Activated CD4-positive, CD25-positive, alpha-beta regulatory T cell treated with anti-CD3 and anti-CD28 coated beads, Interleukin-2, amount 50 U/mL, for 72 hours (primary cell): ENCODE measurements around the gene CLDN11.

Experiments used
- DNase-seq: peaks from one replicate; pipeline ENCODE4 v3.0.0; 2021

CLDN11 gene

GRCh38 chr3:170418422-170419398, at the start of gene CLDN11:
CLDN11 (plus strand) TSS chr3:170418868; CDS start chr3:170419067, 199 bp downstream.
- DNase-seq: no peak

GRCh38 chr3:170368921-170369320, 49.7 kb upstream of the CLDN11 start:
- no peak for DNase-seq

- no peak for DNase-seq
Measured at GRCh38 chr3:170372190-170372879, 46.3 kb upstream of the CLDN11 start.

- no peak for DNase-seq
Measured at GRCh38 chr3:170383567-170383966, 35.1 kb upstream of the CLDN11 start.

DNA sequence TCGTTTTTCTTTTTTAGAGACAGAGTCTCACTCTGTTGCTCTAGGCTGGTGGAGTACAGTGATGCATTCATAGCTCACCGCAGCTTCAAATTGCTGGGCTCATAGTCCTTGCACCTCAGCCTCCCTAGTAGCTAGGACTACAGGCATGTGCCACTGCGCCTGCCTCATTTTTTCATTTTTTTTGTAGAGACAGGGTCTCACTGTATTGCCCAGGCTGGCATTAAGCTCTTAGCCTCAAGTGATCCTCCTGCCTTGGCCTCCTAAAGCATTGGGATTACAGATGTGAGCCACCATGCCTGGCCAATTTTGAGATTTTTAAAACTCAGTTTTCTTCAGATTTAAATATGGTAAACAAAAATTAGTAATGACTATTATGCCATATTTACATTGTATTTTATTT, 32.2 kb upstream of the CLDN11 start:
- DNase-seq: no peak

- DNase-seq: no peak
Measured at GRCh38 chr3:170387950-170388349, 30.7 kb upstream of the CLDN11 start.

DNA sequence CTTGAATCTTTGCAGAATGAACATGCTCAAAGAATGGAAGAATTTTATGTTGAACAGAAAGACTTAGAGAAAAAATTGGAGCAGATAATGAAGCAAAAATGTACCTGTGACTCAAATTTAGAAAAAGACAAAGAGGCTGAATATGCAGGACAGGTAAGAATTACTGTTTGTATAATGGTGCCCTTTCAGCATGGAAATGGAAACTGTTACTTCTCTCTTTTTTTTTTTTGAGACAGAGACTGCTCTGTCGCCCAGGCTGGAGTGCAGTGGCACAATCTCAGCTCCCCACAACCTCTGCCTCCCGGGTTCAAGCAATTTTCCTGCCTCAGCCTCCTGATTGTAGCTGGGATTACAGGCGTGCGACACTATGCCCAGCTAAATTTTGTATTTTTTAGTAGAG, 27.6 kb upstream of the CLDN11 start:
- no peak for DNase-seq

DNA sequence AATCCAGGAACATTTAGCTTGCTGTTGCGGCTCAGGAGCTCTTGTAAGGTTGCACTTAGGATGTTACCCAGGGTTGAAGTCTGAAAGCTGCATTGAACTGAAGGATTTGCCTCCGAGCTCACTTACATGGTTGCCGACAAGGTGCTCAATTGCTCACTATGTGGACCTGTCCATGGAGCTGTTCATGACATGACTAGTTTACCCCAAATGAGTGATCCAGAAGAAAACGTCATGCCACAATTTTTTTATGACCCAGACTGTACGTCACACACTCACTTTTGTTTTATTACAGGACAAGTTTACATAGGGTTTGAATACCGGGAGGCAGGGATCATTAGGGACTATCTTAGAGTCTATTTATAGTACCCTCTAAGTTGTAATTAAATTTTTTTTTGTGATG, 21.0 kb upstream of the CLDN11 start:
- no peak for DNase-seq

DNA sequence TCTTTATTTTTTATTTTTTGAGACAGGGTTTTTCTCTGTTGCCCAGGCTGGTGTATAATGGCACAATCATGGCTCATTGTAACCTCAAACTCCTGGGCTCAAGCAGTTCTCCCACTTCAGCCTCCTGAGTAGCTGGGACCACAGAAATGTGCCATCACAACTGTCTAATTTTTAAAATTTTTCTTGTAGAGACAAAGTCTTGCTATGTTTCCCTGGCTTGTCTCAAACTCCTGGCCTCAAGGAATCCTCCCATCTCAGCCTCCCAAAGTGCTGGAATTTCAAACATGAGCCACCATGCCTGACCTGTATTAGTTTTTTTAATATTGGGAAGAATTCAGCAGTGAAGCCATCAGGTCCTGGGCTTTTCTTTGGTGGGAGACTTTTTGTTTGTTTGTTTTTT, 13.6 kb upstream of the CLDN11 start:
- no peak for DNase-seq

DNA sequence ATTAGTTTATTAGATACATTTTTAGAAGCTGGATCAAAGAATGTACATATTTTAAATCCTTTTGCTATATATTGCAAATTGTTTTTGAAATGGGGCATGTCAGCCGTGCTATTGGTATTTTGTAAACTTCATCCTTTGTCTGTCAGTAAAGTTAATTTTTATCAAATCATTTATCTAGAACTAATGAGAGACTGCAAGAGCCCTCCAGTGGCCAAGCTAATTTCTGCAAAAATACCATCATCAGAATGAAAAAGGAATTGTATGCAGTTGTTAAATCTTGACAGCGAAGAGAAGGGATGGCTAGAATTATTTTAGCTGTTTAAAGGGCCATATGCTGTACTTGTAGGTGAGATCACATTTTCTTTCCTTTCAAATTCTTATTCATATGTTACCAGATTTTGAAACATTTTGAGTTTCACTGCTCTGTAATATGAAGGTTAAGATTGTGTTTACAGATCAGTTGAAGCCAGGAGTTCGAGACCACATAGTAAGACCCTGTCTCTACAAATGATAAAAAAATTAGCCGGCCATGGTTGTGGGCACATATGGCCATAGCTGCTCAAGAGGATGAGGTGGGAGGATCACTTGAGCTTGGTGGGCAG, 8.1 kb upstream of the CLDN11 start:
- DNase-seq: no peak

DNA sequence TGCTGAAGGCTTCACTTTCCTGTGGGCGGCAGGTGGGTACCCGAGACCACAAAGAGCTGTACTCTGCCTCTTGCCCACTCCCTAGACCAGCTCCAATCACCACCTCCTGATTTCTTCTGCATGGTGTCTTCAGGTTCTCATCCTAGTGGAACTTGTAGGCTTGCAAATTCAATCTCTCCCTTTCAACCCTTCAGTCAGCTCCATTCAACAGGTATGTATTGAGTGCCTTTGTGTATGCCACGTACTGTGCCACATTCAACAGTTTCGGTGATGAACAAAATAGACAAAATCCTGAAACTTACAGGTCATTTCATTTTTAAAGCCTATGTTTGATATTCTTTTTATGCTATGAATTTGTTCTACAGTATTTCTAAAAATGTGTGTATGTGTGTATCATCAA, 5.4 kb upstream of the CLDN11 start:
- DNase-seq: no peak

DNA sequence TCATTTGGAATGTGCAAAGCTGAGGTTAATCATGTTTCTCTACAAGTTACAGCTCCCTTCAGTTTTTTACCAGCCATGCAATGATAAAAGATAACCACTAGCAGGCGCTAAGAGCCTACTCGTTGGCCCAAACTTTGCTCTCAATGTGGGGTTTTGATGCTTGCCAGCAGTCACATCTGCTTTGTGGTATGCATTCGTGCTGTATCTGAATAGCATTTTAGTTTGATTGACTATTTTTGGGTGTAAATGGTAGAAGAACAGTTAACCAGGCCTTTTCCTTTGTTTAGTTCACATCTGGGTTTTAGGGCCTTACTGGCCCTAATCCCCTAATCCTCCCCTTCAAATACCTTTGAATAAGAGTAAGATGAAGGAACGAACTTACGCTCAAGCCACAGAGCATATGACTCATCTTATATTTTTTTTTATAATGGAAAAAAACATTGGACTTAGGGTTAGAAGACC, 4.4 kb upstream of the CLDN11 start:
- no peak for DNase-seq

DNA sequence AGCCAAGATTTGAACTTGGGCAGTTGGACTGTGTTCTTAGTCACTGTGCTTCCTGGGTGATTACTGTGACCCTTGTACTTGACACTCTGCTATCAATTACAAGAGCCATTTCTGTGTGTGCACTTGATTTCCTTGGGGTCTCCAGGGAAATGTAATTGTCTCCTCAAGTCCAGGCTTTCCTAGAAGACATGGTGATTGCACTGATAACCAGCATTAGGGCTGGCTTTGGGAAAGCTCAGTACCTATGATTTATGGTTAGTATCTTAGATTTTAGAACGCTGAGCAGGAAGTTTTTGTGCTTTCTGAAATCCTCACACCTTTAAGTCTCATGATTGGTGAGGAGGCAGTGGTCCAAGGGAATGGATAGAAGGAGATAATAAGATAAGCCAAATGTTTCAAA, 1.6 kb upstream of the CLDN11 start:
- no peak for DNase-seq

DNA sequence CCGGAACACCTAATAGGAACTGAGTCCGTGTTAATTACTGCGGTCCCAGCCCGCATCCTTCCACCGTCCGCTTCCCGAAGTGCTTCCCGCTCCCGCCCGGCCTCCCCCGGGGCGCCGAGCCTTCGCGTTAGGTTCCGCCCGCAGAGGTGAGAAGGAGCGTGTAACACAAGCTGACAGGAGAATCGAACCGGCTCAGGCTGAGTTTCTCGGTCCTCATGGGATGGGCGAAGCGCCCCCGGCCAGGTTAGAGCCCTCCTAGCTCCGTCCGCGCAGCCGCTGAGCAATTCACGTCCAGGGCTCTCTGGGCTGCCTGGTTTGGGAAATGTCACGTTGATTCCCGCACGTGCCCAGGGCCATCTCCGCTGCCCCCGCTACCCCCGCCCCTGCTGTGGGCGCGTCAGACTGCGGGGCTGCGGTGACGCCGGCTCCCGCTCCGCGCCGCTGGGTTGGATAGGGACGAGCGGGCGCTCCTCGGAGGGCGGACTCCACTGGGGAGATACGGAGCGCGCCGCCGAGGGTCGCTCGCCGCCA, 954 bp downstream of the CLDN11 start:
- DNase-seq: no peak

- DNase-seq: no peak
Measured at GRCh38 chr3:170420307-170420821, 1.7 kb downstream of the CLDN11 start.

DNA sequence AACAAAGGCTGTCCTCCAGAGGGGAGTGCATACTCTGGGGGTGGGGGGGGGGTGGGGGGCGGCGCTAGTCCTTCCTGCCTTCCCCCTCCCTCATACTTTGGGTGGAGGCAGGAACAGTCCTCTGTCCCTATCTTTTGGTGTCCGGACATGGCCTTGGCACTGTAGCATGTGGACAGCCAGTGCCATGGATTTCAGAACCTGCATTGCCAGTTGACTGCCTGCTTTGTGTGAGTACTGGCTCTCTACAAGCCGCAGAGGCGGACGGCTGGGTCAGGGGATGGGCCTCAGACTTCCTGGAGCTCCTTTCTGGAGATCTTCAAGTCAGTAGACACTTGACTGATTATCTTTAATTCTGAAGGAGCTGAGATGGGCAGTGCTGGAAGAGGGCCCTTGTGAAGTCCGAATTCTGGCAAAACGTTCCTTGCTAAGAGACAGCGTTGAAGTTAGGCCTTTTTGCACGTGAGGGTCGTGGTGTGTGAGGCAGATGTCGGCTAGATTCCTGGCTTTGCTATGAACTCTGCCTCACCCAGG, 2.5 kb downstream of the CLDN11 start:
- DNase-seq: no peak

GRCh38 chr3:170421758-170422157, 3.1 kb downstream of the CLDN11 start:
- no peak for DNase-seq

- no peak for DNase-seq
Measured at GRCh38 chr3:170423001-170423615, 4.4 kb downstream of the CLDN11 start.

DNA sequence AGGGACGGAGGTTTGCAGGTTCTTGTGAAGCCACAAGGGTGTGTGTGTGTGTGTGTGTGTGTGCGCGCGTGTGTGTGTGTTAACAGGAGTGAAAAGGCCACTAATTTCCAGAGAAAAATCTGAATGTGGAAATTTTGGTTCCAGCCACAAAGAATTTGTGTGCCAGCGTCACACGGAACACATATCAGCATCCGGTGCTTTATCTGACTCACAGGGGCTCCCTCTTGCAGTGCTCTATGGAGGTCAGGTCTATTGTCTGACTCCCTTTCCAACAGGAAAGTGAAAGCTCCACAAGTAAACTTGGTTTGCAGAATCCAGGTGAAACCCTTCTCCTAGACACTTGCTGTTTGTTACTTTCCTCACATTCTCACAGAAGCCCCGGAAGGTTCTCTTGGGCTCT, 6.2 kb downstream of the CLDN11 start:
- no peak for DNase-seq

DNA sequence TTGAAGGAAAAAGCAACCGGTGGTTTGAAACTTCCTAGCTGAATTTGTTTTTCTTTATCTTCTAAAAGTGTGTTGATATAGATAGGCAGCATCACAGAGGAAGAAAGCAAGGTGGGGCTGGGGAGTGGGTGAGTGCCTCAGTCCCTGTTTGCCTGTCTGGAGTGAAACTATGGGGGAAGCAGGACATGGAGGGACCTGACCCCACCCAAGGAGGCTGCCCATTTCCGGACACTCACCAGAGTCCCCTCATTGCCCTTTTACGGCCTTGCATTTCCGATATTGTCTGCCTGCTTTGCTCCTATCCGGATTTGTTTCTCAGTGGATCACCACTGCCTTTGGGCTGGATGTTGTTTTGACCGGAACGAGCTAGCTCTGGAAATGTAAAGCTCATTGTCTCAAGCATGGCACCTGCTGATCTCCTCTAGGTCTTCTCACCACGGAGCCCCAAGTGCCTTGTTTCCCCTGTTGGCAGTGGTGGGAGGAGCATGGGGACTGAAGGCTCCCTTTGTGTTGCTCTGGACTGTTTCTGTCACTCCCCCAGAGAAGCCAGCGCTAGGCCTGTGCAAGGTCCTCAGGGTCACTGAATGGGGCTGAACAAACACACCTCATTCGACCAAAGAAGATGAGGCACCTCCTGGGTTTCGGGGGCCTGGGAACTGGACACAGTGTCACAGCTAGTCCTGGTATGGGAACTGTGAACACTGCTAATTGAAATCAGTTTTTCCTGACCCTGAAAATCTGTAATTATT, 7.0 kb downstream of the CLDN11 start:
- no peak for DNase-seq

GRCh38 chr3:170426240-170426797, 7.7 kb downstream of the CLDN11 start:
- no peak for DNase-seq
